HG03469 (cell line): ENCODE results near the gene LAMP1.
"Not testable (repeated sequence)": the region's sequence is repeated elsewhere in the genome, so short reads cannot be mapped to it uniquely, and the experiment has no call there.

Experiments
- ATAC-seq: cut with Tn5 transposase; IDR thresholded peaks from one replicate; pipeline ENCODE4 v1.9.1; 2021; ENCODE audit warnings: mild to moderate bottlenecking, moderate library complexity, moderate number of reproducible peaks; ENCODE audit not compliant: unreplicated experiment

LAMP1 gene, protein sequence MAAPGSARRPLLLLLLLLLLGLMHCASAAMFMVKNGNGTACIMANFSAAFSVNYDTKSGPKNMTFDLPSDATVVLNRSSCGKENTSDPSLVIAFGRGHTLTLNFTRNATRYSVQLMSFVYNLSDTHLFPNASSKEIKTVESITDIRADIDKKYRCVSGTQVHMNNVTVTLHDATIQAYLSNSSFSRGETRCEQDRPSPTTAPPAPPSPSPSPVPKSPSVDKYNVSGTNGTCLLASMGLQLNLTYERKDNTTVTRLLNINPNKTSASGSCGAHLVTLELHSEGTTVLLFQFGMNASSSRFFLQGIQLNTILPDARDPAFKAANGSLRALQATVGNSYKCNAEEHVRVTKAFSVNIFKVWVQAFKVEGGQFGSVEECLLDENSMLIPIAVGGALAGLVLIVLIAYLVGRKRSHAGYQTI

DNA sequence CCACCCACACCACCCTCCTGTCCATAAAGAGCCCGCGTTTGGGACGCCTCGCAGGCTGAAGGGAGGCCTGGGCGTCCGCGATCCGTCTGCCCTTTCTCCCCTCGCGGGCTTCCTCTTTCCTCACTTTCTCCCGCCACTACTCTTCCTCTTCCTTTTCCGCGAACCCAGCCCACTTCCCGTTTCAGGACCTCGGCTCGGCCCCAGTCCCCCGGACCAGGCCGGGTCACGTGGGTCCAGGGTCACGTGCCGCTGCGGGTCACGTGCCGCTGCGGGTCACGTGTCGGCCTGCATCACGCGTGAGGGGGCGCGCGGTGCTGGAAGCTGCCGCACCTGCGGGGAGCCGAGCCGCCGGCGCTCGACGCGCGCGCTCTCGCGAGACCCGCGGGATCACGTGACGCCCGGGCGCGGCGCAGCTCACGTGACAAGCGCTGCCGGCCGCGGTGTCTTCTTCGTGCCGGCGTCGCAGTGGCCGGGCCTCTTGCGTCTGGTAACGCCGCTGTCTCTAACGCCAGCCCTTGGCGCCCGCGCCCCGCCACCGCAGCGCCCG is at the start of gene LAMP1:
Gene LAMP1 (plus strand): TSS at position 417 of the 547 bp plus-strand sequence. CDS start 196 bp downstream, outside the sequence.
- peak; percentile 74 for ATAC-seq

DNA sequence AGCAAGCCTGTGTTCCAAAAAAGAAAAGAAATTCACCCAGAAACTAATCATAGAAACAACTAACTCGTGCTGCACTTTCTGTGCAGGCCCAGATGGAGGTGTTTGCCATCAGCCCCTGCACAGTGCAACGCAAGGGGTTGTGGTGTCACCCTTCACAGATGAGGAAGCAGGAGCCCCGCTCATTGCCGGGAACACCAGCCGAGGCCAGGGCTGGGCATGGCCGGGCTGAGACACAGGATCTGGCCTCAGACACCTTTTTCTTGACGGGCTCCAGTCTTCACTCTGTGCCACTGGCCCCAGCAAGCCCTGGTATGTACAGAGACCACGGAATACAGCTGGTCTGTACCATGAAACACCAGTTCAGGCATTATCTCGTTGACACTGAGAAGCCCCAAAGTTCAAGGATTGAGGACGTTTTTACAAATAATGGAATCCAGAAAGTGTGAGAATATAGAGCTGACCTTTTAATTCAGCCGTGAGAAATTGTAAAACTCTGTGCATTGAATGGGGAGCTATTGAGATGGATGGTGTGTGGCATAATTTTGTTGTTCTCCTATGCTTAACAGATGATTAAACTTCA is 44.4 kb upstream of the LAMP1 start:
- ATAC-seq, result no peak

DNA sequence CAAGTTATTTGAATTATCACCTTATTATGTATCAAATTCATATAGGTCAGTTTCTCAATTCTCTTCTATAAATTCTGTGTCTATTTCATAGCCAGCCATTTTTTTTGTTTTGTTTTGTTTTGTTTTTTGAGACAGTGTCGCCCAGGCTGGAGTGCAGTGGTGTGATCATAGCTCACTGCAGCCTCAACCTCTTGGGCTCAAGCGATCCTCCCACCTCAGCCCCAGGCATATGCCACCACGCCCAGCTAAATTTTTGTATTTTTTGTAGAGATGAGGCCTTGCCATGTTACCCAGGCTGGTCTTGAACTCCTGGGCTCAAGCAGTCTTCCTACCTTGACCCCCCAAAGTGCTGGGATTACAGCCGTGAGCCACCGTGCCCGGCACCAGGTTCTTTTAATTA is 39.1 kb upstream of the LAMP1 start:
- ATAC-seq, result not testable (repeated sequence)

DNA sequence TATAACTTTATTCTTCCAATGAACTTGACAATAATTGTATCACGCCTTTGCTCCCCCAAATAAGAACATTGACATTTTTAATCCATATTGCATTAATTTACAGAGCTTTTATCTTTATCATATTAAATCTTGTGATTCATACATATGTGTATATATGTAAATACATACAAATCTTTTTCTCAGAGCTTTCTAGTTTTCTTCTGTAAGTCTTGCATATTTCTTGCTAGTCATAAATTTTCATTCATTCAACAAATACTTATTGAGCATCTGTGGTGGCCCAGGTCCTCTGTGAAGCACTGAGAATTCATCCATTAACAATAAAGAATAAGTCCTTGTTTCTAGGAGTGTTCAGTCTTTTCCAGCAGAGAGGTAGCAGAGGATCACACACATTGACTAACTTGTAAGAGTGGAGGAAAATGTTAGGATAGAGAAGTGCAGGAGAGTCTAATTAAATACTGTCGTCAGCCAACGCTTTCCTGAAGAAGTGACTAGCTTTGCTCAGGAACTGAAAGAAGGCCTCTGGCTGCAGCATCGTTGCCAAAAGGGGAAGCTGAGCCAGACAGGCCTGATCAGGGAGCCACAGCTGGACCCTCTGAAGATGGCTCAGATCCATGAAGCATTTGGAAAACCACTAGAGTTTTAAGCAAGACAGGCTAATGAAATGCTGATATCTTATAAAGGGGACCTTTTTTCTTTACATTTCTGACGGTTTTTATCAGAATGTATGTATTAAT is 38.6 kb upstream of the LAMP1 start:
- no peak for ATAC-seq

DNA sequence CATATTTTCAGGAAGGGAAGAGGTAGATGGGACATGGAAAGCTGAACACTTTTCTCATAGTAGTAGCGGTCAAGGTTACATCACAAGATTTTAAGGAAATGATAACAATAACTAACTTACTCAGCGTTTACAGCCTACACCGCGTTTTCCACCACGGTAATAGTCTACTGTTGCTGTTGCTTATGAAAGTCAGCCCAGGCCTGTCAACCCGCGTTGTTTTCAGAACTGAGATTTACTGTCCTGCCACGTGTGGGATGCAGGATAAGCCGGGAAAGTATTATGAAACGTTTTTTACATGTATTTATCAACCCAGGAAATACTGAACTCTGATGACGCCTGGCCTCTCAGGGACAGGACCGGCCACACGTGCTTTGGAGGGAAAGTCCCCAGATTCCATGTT is 36.0 kb upstream of the LAMP1 start:
- ATAC-seq, result no peak

DNA sequence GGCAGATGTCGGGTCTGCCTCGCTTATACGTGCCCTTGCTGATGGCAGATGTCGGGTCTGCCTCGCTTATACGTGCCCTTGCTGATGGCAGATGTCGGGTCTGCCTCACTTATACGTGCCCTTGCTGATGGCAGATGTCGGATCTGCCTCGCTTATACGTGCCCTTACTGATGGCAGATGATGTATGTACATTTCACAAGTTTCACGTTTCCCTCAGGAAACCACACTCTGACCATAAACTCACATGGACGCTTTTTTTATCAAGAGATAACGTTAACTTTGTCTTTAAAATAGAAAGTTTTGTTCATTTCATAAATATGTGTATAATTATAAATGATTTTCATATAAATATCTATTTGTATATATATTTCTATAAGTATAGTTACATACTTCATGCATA is 34.0 kb upstream of the LAMP1 start:
- not testable (repeated sequence) for ATAC-seq

DNA sequence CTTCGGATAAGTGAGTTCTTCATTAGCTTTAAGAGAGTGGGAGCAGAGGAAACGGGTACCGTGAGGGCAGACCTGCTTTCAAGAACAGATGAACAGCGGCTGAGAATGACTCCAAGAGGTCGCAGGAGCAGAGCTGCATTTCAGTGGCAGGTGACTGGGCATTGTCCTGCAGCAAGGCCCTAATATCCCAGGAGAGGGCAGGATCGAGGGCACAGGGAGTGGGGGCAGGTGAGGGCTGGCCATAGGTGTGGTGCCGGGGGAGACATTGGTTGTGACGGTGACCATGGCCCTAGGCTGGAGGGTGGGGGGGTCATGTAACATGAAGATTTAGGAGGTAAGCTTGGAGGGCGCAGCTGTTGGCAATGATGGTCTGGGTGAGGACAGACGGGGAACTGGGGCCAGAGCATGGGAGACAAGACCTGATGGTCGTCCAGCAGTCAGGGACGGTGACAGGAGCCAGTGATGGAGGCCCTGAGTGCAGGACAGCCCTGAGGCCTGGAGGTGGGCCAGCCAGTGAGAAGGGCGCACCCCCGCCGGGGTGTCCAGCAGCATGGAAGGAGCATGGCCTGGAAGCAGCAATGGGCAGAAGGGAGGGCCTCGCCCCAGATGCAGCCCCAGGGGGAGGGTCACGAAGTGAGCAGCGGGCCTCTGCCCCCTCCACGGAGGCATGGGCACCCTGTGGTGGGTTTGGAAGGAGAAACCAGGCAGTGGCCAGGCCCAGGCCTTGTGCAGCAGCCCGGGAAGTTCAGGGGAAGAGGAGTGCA is 29.2 kb upstream of the LAMP1 start:
- ATAC-seq, result no peak

DNA sequence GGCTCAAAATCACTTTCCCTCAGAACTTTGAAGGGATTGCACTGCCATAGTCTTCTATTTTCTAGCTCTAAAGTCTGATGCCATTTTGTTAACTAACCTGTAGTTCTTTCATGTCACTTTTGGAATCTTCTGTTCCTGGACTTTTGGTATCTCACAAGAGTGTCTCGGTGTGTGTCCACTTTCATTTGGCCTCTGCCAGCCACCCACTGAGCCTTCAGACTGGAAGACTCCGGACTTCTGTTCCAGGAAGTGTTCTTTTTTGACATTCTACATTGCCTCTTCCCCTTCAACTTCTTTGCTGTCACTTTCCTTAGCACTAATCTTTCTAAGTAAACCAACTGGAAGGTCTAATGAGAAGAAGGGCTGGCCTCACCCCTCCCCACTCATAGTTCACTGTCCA is 25.0 kb upstream of the LAMP1 start:
- no peak for ATAC-seq

DNA sequence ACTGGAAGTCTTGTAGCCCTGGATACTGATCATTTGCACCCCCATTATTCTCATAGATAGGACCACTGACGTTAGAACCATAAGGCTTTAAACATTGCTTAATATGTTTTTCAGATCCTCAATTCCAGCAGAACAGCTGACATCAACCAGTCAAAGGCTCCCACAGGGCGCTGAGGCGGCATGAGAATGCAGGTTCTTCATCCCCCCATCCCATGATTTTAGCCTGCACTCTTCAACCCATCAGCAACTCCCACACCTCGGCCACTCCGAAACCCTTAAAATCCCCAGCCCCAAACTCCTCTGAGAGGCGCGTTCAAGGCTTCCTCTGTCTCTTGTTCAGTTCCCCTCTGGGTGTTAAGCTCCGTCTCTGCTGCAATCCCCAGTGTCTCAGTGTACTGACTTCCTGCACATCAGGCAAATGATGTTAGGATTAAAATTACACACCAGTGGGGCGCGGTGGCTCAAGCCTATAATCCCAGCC is 24.3 kb upstream of the LAMP1 start:
- ATAC-seq, result no peak

DNA sequence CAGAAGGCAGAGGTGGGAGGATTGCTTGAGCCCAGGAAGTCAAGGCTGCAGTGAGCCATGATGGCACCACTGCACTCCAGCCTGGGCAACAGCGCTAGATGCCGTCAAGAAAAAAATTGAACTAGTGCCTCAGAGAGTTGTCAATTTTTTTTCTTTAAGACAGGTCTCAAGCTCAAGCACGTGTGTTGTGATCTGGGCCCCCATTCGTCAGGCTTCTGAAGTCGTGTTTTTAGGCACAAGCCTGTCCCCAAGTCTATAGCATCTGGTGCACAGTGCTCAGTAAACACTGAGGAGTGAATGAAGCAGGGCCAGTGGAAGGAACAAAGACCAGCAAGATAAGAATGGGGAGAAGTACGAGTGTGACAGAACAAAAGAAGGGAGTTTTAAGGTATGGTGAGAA is 23.7 kb upstream of the LAMP1 start:
- no peak for ATAC-seq

DNA sequence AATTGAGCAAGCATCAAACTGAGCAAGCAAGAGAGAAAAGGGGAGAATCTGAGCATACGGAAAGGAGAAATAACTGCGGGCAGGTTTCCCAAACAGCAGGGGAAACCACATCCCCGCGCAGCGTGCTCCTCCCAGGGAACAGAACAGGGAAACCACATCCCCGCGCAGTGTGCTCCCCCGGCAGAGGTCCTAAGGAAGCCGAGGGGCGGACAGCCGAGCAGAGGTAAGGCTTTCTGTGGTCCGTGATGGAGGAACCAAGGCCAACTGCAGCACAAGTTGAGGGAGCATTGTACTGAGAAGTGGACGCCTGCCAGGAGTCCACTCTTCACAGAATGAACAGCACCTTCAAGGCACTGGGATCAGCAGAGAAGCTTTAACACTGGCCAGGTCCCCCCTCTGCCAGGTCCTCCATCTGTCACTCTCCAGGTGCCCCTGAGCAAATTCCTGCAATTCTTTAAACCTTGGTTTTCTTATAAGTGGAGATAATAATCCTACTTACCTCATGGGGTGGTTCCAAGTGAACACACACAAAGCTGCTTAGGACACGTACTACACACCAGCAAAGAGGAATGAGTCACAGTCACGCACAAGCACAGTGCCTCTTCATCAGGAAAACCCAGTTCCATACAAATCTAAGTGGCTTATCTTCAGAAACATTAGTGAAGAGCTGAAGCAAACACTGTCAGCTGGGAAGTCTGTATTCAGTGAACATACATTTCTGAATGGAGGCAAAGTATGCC is 23.0 kb upstream of the LAMP1 start:
- ATAC-seq, result no peak

DNA sequence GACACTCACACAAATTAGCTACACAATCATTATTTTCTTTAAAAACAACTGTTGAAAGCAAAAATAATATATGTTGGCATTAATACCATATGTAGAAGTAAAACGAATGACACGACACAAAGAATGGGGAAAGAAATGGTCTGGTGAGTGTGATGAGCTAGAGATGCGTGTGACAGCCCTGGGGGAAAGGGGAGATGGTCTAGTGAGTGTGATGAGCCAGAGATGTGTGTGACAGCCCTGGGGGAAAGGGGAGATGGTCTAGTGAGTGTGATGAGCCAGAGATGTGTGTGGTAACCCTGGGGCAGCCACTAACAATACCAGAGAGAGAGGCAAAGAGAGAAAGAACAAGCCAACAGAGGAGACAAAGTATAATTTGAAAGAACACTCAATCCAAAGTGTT is 22.3 kb upstream of the LAMP1 start:
- no peak for ATAC-seq

DNA sequence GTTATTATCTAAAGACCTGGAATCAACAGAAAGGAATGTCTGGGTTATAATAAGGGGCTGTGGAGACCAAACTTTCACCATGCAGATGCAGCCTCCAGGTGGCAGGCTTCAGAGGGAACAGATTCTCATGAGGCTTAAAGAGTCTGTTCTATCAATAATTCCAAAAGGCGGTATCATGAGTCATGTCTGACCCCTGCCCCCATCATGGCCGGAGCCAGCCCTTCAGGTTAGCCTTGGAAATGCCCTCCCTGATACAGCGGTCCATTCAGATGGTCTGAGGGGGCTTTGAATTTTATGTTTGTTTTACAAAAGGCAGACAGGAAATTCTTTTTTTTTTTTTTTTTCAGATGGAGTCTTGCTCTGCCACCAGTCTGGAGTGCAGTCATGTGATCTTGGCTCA is 21.7 kb upstream of the LAMP1 start:
- no peak for ATAC-seq

DNA sequence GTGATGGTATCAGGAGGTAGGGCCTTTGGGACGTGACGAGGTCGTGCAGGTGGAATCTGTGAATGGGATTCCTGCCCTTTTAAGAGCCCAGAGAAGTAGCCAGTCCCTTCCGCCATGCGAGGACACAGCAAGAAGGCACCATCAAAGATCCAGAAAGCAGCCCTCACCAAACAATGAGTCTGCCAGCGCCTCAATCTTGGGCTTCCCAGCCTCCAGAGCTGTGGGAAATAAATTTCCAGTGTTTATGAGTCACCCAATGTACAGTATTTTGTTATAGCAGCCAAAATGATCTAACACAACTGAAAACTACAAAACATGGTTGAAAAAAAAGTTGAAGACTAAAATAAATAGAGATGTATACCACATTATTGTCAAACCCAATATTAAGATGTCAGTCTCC is 16.9 kb upstream of the LAMP1 start:
- no peak for ATAC-seq

DNA sequence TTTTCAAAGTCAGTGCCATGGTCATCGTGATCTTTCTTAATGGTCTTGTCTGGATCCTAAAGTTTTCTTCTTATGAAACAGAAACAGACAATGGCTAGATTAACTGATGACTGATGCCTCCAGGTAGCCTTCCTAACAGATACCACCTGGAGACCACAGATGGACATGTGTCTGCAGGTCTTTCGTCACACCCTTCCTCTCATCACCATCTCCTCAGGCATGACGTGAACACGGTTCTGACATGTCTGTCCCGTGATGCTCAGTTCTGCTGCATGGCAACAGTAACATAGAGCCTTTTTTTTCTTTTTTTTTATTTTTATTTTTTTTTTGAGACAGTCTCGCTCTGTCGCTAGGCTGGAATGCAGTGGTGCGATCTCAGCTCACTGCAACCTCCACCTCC is 13.1 kb upstream of the LAMP1 start:
- ATAC-seq, result no peak

DNA sequence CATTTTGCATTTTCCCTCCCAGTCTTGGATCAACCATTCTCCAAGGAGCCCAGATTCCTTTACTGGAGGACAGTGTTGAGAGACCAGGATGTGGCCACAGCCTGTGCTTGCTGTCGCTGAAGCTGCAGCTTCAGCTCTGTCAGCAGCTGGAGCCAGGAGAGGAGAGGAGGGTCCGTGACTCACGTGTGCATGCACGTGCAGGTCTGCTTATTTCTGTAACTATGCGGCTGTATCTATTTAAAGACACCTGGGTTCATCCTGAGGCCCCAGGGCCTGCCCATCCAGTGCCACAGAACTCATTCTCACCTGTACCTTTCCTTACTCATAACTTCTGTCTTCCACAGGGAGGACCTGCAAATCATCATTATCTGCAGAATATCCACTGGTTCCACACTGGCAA is 8.2 kb upstream of the LAMP1 start:
- ATAC-seq, result no peak

DNA sequence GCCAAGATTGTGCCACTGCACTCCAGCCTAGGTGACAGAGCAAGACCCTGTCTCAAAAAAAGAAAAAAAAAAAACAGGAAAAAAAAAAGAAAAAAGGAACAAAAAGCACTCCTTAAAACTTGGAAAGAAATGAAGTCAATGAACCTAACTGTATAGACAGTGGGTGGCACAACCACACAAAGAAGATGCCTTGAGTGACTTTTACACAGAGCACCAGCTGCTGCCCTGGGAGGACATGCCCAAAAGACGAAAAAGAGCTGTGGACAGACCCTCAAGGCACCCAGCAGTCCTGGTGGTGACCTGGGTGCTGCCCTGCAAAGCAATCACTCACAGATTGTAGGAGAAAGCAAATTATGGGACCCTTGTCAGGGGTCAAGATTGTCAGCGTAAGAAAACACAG is 5.9 kb upstream of the LAMP1 start:
- ATAC-seq, result no peak

DNA sequence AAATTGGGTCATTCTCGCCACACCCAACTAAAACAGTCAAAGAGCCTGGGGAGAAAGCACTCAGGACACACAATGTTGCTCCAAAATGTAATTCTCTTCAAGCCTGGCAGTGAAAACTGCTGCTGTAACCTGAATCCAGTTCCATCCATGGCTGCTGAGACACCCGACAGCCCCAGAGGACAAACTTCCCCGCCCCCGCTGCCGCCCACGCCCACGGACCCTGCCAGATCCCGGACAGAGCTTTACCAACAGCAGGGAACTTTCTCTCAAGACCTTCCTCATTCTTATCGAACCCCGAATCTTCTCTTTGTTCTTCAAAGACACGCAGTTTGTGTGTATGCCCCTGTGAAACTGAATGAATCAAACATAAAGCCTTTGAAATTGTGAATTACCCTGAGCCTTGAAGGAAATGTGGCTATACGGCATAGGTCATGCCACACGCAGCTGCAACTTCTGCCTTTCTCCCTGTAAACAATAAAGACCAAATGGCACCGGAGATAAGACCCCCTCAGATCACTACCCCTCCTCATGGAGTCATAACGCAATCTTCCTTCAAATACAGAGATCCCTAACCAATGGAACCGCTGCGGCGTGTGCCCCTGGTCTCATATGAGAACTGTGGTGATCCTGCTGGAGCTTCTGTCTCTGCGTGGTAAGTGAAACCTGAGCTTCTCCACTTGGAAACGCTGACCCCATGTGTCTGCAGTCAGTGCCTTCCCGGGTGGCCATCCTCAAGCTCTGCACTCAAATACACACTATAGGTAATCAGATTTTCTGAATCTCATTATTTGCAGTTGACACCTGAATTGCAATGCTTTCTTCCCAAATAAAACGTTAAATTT is 4.8 kb upstream of the LAMP1 start:
- ATAC-seq, result no peak

DNA sequence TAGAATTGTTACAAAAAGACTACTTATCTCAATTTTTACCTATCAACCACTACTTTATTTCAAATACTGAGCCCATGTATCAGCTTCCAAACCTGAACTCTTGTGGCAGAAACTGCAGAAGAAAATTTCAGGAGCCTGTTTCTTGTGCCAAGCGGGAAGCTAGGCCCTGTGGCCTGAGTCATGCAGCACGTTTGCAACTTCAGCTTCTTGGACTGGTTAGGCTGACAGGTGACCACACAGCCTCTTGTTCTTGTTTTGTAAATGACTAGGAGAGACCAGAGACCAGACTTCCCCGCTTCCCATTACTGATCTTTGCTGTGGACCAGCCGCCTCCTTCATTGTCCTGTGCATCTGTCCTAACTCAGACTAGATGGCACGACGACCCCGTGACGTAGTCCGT is 3.4 kb upstream of the LAMP1 start:
- no peak for ATAC-seq
